Common myeloid progenitor, CD34-positive (primary cell): ENCODE results near the gene CCDC192.
"Not testable (repeated sequence)": the region's sequence is repeated elsewhere in the genome, so short reads cannot be mapped to it uniquely, and the experiment has no call there.

Experiments
- CTCF ChIA-PET: fragments of 350-600 bp; sonication (Branson Sonifier 250); formaldehyde crosslinking; loops from one replicate; lab custom pipeline; 2021; ENCODE audit warnings: antibody characterized with exemption; lab: Charles Lee
- POLR2A ChIA-PET: fragments of 350-600 bp; sonication (Branson Sonifier 250); formaldehyde crosslinking; loops from one replicate; lab custom pipeline; 2021; ENCODE audit warnings: antibody characterized with exemption; lab: Charles Lee
- DNase-seq, 3 donors: peaks; one replicate each; pipeline versions ENCODE4 v3.0.0 to v3.0.0-alpha.2; 2013
- H3K27ac ChIP-seq, 2 experiments: 1 replicate in 1 of 2; 2 replicates in 1 of 2; pipeline ENCODE4 v1.7.0; 2013; ENCODE audit warnings: inconsistent platforms in 2 of 2, low read length in 2 of 2, mild to moderate bottlenecking in 2 of 2, low read depth in 1 of 2, moderate library complexity in 1 of 2; ENCODE audit not compliant: severe bottlenecking in 2 of 2, insufficient read depth in 1 of 2, poor library complexity in 1 of 2
- H3K27me3 ChIP-seq, 5 experiments: replicated peaks in 2 of 5; 1 replicate in 3 of 5; 2 replicates in 2 of 5; pipeline versions ENCODE4 v1.6.1 to v1.7.0; 2013; ENCODE audit warnings: low read length in 4 of 5, mild to moderate bottlenecking in 2 of 5, moderate library complexity in 2 of 5, inconsistent platforms in 1 of 5; ENCODE audit not compliant: insufficient read depth in 5 of 5, control insufficient read depth in 4 of 5
- H3K36me3 ChIP-seq, 4 experiments: 1 replicate in 2 of 4; 2 replicates in 2 of 4; pipeline versions ENCODE4 v1.6.1 to v1.7.0; 2013; ENCODE audit warnings: low read length in 3 of 4, control low read depth in 1 of 4, mild to moderate bottlenecking in 1 of 4; ENCODE audit not compliant: control insufficient read depth in 4 of 4, insufficient read depth in 4 of 4
- H3K4me1 ChIP-seq, 4 experiments: 1 replicate in 3 of 4; 2 replicates in 1 of 4; pipeline versions ENCODE4 v1.6.1 to v1.7.1; 2013; ENCODE audit warnings: low read length in 3 of 4, mild to moderate bottlenecking in 3 of 4, control low read depth in 1 of 4, inconsistent platforms in 1 of 4, moderate library complexity in 1 of 4; ENCODE audit not compliant: control insufficient read depth in 4 of 4, insufficient read depth in 4 of 4; ENCODE audit errors: control extremely low read depth in 1 of 4
- H3K4me3 ChIP-seq, 7 experiments: 1 replicate in 4 of 7; 2 replicates in 3 of 7; pipeline versions ENCODE4 v1.5.1 to v1.7.0; 2013; ENCODE audit warnings: mild to moderate bottlenecking in 7 of 7, low read length in 6 of 7, moderate library complexity in 6 of 7, inconsistent platforms in 2 of 7, low read depth in 2 of 7, control low read depth in 1 of 7; ENCODE audit not compliant: insufficient read depth in 4 of 7, control insufficient read depth in 1 of 7; ENCODE audit errors: extremely low read depth in 1 of 7
- H3K9me3 ChIP-seq, 5 experiments: 1 replicate in 4 of 5; 2 replicates in 1 of 5; pipeline versions ENCODE4 v1.6.1 to v1.7.1; 2013; ENCODE audit warnings: low read length in 4 of 5, mild to moderate bottlenecking in 2 of 5, inconsistent platforms in 1 of 5, low read depth in 1 of 5, moderate library complexity in 1 of 5; ENCODE audit not compliant: control insufficient read depth in 4 of 5, insufficient read depth in 2 of 5; ENCODE audit errors: control extremely low read depth in 1 of 5
- WGBS: methylation state at CpG from one replicate; pipeline ENCODE4 v1.1.5; 2013; ENCODE audit not compliant: insufficient coverage; 5-methylcytosine and 5-hydroxymethylcytosine counted together

Gene CCDC192

DNA sequence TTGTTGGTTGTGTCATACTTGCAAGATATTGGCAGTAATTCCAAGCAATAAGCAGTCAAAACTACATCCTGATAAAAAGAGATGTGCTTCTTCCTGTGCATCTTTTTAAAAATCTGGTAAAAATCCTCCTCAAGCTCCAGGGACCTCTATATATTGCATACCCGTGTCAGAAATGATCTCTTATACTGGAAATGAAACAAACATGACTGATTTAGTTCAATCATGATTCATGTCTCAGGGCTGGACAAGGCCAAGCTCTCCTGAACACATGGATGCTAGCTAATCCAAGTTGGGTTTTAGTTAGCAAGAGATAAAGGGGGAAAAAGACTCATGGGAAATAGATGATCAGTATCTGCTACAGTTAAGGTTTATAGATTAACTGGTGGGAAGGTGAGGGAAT, 69.3 kb downstream of the CCDC192 start:
- no peak for DNase-seq
- Histone ChIP-seq H3K36me3 (no peaks in the 10 kb centered on the region), H3K4me3 (no peak overlapping the region), H3K27me3 (no peaks in the 10 kb centered on the region), H3K27ac (no peak overlapping the region), H3K9me3 (peaks cover 0 to 18% (median 5%) of the 10 kb centered on the region in 5 experiments), H3K4me1 (no peaks in the 10 kb centered on the region)
- CTCF ChIA-PET: interaction anchor here (1.0 kb wide), 1 partner anchor 11 kb away, joined by 5 read pairs; no protein-coding TSS in a partner anchor
- POLR2A ChIA-PET: no interaction called here
- no CpG with 5 or more reads among the region's 1 CpG for WGBS

- ChIA-PET CTCF (no interaction called here), POLR2A (no interaction called here)
- Histone ChIP-seq H3K4me3 (no peak overlapping the region), H3K9me3 (peaks cover 0 to 24% (median 5%) of the 10 kb centered on the region in 5 experiments), H3K36me3 (no peaks in the 10 kb centered on the region), H3K27me3 (no peaks in the 10 kb centered on the region), H3K4me1 (no peaks in the 10 kb centered on the region), H3K27ac (no peak overlapping the region)
- DNase-seq: no peak
- WGBS: 100% methylated on average over 1 of the region's 2 CpGs
Observed at GRCh38 chr5:127774221-127774620, 71.0 kb downstream of the CCDC192 start.

- no peaks in the 10 kb centered on the region for H3K27me3 ChIP-seq
- ChIA-PET CTCF (interaction anchor here (1.1 kb wide), 1 partner anchor 285 kb away, joined by 3 read pairs; no protein-coding TSS in a partner anchor), POLR2A (no interaction called here)
- WGBS: 90% methylated on average over 4 of the region's 4 CpGs
- H3K4me1 ChIP-seq: no peaks in the 10 kb centered on the region
- no peak overlapping the region for H3K27ac ChIP-seq
- H3K9me3 ChIP-seq: peaks cover 0 to 24% (median 5%) of the 10 kb centered on the region in 5 experiments
- H3K4me3 ChIP-seq: no peak overlapping the region
- H3K36me3 ChIP-seq: no peaks in the 10 kb centered on the region
- no peak for DNase-seq
Observed at GRCh38 chr5:127776477-127776876, 73.3 kb downstream of the CCDC192 start.

GRCh38 chr5:127777957-127778356, 74.8 kb downstream of the CCDC192 start:
- no peak overlapping the region for H3K27ac ChIP-seq
- no peaks in the 10 kb centered on the region for H3K4me1 ChIP-seq
- no peak for DNase-seq
- CTCF ChIA-PET: interaction anchor here (1.4 kb wide), 1 partner anchor 19 kb away, joined by 4 read pairs; no protein-coding TSS in a partner anchor
- POLR2A ChIA-PET: no interaction called here
- no peaks in the 10 kb centered on the region for H3K27me3 ChIP-seq
- no peaks in the 10 kb centered on the region for H3K36me3 ChIP-seq
- H3K9me3 ChIP-seq: peaks cover 0 to 24% (median 5%) of the 10 kb centered on the region in 5 experiments
- no peak overlapping the region for H3K4me3 ChIP-seq

DNA sequence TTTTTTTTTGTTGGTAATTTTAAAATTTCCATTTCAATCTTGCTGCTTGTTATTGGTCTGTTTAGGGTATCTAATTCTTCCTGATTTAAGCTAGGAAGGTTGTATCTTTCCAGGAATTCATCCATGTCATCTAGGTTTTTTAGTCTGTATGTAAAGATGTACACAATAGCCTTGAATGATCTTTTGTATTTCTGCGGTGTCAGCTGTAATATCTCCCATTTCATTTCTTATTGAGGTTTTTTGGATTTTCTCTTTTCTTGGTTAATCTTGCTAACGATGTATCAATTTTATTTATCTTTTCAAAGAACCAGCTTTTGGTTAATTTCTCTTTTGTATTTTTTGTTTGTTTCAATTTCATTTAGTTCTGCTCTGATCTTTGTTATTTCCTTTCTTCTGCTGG, 79.3 kb downstream of the CCDC192 start:
- DNase-seq, POLR2A ChIA-PET, H3K27me3 ChIP-seq, H3K27ac ChIP-seq, H3K4me3 ChIP-seq, H3K9me3 ChIP-seq, CTCF ChIA-PET, H3K36me3 ChIP-seq, H3K4me1 ChIP-seq: not testable (repeated sequence)
- no CpG with 5 or more reads among the region's 2 CpGs for WGBS

DNA sequence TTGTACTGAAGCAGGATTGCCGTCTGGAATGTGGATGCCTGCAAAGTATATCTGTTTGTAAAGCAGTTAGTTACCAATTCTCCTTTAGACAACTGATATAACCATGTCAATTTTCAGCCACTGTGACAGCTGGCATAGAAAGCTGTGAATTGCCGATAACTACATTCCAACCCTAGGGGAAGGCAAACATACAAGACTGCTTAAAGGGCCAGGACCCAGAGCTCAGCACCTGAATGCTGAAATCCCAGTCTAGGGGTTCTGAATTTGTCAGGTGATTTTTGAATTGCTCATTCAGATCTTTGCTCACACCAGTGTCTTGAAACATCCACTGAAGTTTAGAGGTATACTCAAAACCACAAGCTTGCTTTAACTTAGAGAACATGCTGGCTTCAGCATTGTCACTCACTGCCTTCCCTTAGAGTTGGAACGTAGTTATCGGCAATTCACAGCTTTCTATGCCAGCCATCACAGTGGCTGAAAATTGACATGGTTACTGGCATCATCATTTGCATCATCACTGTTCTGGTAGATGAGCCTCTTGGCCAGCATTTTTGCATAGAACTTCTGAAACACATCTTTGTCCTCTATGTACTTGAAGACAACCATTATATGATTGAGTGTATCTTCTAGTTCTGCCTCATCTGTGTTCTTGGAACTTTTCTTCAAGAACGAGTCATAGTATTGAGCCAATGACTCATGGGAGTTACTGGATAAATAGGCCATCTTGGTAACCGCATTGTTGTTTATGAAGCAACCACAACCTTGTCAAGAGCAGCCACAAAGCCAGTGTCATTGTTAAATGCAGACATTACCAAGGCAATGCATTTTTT, 82.1 kb downstream of the CCDC192 start:
- ChIA-PET POLR2A (no interaction called here), CTCF (no interaction called here)
- DNase-seq: peak in 1 of 3 donors; percentile 3
- no peak overlapping the region for H3K27ac ChIP-seq
- H3K9me3 ChIP-seq: peaks cover 0 to 7% (median 0%) of the 10 kb centered on the region in 5 experiments
- H3K4me1 ChIP-seq: no peaks in the 10 kb centered on the region
- H3K27me3 ChIP-seq: no peaks in the 10 kb centered on the region
- 95% methylated on average over 3 of the region's 6 CpGs for WGBS
- H3K4me3 ChIP-seq: no peak overlapping the region
- no peaks in the 10 kb centered on the region for H3K36me3 ChIP-seq

GRCh38 chr5:127791439-127791838, 88.2 kb downstream of the CCDC192 start:
- no peaks in the 10 kb centered on the region for H3K4me1 ChIP-seq
- ChIA-PET POLR2A (interaction anchor here (0.6 kb wide), 1 partner anchor 688 kb away, joined by 4 read pairs; no protein-coding TSS in a partner anchor), CTCF (no interaction called here)
- no peak overlapping the region for H3K4me3 ChIP-seq
- no peak for DNase-seq
- WGBS: no CpG with 5 or more reads among the region's 1 CpG
- peaks cover 0 to 20% (median 2%) of the 10 kb centered on the region in 5 experiments for H3K9me3 ChIP-seq
- H3K27me3 ChIP-seq: no peaks in the 10 kb centered on the region
- no peak overlapping the region for H3K27ac ChIP-seq
- H3K36me3 ChIP-seq: no peaks in the 10 kb centered on the region
